ENCODE results near the gene ZNF268.
"Not testable (repeated sequence)": the region's sequence is repeated elsewhere in the genome, so short reads cannot be mapped to it uniquely, and the experiment has no call there.

Gene ZNF268

GRCh38 chr12:133231001-133231400 lies 49.7 kb downstream of the ZNF268 start:
- DNase-seq, result no peak

GRCh38 chr12:133233006-133233405 lies 51.7 kb downstream of the ZNF268 start:
- DNase-seq, result no peak

- DNase-seq, result no peak
Measured at GRCh38 chr12:133233993-133234564, 52.8 kb downstream of the ZNF268 start.

GRCh38 chr12:133234971-133235370 lies 53.7 kb downstream of the ZNF268 start:
- DNase-seq, result no peak

GRCh38 chr12:133235401-133236112 lies 54.3 kb downstream of the ZNF268 start, which contains the start of gene ANHX:
Gene ANHX, minus strand, starts transcription at chr12:133235877. Its CDS starts 1,521 bp downstream, at chr12:133234356.
- DNase-seq, result no peak

GRCh38 chr12:133236144-133236543 lies 54.8 kb downstream of the ZNF268 start:
- no peak for DNase-seq

- no peak for DNase-seq
Measured at GRCh38 chr12:133236556-133236955, 55.3 kb downstream of the ZNF268 start.

GRCh38 chr12:133251732-133252131 lies 70.4 kb downstream of the ZNF268 start:
- no peak for DNase-seq

GRCh38 chr12:133255833-133256232 lies 74.5 kb downstream of the ZNF268 start:
- not testable (repeated sequence) for DNase-seq

- no peak for DNase-seq
Measured at GRCh38 chr12:133256321-133256720, 75.0 kb downstream of the ZNF268 start.

- no peak for DNase-seq
Measured at GRCh38 chr12:133264173-133264572, 82.9 kb downstream of the ZNF268 start.

Measured in MV-4-11 (cell line).